EL (cell line): ENCODE results near the gene AKNAD1.
A peak's percentile ranks its signal among the peaks of the same experiment; 100 is the strongest.
"Not testable (repeated sequence)": the region's sequence is repeated elsewhere in the genome, so short reads cannot be mapped to it uniquely, and the experiment has no call there.

ENCODE experiments used
- DNase-seq: peaks from one replicate; pipeline ENCODE4 v3.0.0-alpha.2; 2016

The AKNAD1 gene, protein sequence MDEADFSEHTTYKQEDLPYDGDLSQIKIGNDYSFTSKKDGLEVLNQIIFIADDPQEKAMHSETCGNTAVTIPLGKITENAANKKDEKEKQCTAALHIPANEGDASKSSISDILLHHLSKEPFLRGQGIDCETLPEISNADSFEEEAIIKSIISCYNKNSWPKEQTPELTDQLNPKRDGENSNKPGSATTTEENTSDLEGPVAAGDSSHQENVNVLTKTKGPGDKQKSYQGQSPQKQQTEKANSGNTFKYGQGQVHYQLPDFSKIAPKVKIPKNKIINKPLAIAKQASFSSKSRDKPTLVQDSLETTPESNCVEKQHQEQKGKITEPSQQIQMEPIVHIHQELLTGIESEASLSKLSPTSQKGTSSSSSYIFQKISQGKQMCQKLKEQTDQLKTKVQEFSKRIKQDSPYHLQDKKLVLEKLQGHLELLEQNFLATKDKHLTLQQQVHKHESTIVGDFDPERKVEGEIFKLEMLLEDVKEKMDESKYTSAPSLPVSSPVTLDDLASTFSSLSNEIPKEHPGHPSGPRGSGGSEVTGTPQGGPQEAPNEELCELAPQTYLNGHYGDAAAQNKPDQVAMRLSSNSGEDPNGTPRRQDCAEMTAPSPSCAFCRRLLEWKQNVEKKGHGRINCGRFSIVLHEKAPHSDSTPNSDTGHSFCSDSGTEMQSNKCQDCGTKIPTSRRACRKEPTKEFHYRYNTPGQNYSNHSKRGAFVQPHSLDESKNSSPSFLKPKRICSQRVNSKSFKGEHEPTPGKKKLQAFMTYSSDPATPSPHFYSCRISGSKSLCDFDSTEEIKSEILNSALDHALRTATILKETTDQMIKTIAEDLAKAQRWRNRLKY

GRCh38 chr1:108856994-108857393 lies at the start of gene AKNAD1:
AKNAD1 (minus strand) TSS chr1:108857094; CDS start chr1:108852664, 4,430 bp downstream.
- no peak for DNase-seq

DNA sequence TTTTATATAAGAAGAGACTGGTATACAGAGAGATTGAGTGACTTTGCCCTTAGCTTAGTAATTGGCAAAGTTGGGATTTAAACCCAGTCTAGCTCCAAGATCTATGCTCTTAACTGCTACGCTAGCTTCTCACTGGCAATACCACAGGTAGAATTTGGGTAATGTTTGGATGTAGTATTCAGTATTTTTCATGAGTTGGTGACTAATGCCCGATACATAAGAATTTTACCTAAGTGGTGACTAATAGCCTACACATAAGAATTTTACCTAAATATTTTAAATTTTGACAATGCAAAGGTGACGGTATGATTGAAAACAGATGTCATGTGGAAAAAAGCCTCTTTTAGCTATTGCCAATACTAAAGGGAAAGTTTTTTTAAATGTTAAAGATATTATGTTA lies 44.2 kb upstream of the AKNAD1 start:
- DNase-seq, result no peak

DNA sequence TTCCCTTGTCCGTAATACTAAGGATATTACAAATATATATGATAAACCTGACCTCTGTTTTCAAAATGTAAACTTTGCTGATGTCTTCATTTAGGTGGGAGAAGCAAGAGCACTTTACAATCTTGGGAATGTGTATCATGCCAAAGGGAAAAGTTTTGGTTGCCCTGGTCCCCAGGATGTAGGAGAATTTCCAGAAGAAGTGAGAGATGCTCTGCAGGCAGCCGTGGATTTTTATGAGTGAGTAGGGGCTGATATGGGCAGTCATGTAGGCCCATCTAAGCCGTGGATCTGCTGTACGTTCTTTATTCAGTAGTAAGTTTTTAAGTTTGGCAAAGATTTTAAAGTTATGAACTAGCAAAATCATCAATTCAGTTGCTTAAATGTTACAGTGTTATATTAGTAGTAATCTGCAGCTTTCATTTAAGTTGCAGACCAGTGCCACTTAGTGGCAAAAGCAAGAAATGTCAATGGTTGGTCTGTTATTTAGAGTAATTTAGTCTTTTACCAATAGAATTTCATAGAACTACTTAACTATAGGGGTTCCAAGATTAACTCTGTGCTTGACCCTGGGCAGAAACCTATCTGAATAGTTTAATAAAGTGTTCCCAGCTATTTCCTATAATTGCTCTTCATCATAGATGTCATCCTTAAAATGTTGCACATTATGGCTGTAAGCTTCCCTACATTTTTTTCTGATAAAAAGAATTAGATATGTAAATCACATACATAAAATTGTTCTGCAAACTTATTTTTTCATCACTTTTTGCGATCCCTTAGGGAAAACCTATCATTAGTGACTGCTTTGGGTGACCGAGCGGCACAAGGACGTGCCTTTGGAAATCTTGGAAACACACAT lies 41.2 kb upstream of the AKNAD1 start:
- peak; percentile 62 for DNase-seq

DNA sequence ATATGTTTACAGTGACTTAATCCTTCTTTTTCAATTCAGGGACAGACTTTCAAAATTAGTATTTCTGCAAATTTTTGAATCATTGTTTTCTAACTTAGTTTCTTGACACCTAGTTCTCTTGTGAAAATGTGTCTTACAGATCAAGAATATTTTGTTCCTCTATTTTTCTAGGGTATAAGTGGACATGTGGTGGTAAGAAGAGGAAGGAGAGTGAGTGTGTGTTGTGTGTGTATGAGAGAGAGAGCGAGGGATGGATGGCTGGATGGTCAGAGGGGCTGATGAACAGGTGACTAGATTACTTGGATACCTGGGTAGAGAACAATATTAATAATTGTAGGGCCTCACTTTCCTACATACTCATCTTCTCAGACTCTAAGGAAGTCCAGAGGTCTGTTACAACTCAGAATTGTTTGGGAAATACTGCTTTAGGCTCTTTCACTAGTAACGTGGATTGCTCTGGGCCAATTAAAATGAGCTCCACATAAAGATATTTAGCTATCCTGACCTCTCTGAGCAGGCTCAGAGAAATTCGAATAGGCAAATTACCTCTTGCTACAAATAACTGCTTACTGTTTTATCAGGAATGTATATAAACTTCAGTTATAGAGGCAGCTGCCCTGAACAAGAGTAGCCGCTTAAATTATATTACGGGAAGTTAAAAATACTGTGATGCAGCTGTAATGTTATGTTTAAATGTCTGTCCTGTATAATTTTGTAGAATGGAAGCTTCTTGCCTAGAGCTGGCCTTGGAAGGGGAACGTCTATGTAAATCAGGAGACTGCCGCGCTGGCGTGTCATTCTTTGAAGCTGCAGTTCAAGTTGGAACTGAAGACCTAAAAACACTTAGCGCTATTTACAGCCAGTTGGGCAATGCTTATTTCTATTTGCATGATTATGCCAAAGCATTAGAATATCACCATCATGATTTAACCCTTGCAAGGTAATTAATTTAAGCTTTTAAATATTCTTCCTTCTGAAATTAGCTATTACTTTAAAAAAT lies 39.6 kb upstream of the AKNAD1 start:
- DNase-seq, result peak; percentile 41

GRCh38 chr1:108893141-108893530 lies 36.2 kb upstream of the AKNAD1 start:
- DNase-seq, result peak; percentile 46

DNA sequence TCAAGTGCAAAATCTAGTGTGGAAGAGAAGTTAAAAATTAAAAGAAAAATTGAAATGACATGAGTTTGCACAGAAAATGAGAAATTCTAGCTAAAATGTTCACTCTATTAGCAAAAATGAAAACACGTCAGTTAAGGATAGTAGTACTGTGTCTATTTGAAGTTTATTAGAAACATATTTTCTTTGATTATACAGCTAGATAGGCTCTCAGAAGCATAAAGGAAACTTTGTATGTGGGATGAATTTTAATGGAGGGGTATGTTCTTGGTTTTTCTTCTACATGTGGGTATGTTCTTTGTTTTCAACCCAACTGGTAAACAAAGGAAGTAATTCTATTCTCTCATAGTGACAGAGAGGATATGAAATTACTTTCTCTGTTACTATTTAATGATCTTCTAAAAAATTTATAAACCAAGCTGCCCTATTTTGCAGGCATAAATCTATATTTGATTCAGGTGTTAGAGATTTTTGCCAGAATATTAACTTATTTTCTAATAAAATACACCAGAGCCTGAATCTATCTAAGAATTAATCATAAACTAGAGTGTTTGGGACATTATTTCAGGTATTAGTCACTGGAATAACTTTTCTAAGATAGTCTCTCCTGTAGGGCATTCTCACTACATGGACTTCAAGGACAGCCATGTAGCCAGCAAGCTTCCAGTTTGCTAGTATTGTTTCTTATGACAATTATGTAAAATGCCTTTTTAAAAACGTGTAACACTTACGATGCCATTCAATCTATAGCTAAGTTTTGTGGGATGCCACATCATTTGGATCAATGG lies 35.7 kb upstream of the AKNAD1 start:
- DNase-seq, result peak; percentile 43

DNA sequence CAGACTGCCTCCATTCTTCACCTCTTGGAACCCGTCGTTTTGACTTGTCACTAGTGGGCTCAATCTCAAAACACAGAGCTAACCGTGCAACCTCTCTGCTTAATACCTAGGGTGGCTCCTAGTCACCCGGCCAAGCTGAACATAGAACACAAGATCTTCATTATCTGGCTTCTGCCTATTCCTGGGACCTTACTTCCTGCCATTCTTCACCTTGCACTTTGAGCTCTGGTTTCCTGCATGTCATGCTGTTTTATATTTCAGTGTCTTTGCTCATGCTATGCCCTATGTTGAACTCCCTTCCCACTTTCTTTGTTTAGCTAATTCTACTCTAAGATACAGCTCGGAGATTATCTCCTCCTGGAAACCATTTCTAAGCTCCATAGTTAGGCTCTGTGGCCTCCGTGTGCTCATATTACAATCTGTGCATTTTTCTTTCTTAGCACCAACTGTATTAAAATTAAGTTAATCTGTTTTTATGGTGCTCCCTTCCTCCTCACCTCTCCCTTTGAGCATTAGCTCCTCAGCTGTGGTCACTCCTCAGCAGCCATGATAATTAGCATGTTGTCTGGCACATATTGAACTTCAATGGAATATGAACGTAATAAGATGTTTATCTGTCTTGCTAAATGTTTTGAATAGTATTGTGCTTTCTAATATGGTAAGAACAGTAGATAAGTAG lies 33.0 kb upstream of the AKNAD1 start:
- DNase-seq, result no peak

GRCh38 chr1:108889006-108889645 lies 32.2 kb upstream of the AKNAD1 start:
- DNase-seq, result not testable (repeated sequence)

- no peak for DNase-seq
Observed at GRCh38 chr1:108886292-108886691, 29.4 kb upstream of the AKNAD1 start.

DNA sequence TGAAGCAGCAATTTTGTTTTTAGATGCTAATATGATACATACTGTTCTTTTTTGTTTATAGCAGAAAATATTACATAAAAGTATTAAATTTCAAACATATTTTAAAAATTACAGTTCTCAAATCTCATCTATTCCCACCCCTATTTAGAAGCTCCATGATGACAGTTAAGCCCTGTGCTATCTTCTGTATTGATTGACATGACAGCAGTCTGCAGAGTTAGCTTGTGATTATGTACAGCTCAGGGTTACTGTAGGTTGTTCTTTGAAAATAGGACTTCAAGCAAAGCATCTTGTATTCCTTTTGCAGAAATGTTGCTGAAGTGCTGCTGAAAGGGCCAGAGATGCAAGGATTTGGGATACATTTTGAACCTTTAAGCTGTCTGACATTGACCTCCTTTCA lies 28.1 kb upstream of the AKNAD1 start:
- DNase-seq, result no peak

GRCh38 chr1:108882837-108883236 lies 25.9 kb upstream of the AKNAD1 start:
- DNase-seq, result no peak

DNA sequence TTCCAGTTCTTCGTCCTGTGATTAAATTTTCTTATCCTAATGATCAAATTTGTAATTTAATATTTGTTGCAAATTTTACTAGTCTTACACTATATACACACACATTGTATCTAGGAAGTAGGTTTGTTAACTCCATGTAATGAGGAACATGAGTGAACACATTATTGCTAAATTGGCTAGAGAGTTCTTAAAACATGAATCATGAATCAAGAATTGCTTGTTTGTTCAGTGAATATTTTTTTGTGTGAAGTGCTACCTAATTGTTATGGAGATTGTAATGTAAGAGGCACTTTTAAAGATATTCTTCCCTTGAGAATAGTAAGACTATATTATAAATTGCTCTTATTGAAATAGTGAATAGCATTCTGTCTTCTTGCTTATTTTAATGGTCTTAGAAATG lies 24.5 kb upstream of the AKNAD1 start:
- DNase-seq, result peak; percentile 48

DNA sequence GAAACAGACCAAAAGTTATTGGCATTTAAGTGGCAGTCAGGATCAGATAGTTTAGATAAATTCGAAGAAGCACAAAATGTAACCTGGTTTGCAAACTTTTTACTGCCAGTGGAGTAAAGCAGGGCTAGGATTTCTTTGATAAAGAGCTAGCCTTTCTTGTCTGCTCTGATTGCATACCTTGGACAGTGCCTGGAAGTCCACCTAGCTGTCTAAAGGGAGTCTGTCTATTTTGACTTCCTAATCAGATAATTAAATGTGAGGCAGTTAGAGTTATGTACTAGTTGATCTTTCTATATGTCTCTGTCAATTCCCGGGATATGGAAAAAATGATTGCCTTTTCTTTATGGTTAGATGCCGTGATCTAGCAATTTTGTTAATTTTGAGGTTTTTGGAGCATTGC lies 24.0 kb upstream of the AKNAD1 start:
- DNase-seq, result no peak

GRCh38 chr1:108878678-108879077 lies 21.8 kb upstream of the AKNAD1 start:
- DNase-seq, result no peak

GRCh38 chr1:108878160-108878469 lies 21.2 kb upstream of the AKNAD1 start:
- DNase-seq, result no peak

GRCh38 chr1:108877348-108878159 lies 20.7 kb upstream of the AKNAD1 start:
- DNase-seq, result peak; percentile 41

DNA sequence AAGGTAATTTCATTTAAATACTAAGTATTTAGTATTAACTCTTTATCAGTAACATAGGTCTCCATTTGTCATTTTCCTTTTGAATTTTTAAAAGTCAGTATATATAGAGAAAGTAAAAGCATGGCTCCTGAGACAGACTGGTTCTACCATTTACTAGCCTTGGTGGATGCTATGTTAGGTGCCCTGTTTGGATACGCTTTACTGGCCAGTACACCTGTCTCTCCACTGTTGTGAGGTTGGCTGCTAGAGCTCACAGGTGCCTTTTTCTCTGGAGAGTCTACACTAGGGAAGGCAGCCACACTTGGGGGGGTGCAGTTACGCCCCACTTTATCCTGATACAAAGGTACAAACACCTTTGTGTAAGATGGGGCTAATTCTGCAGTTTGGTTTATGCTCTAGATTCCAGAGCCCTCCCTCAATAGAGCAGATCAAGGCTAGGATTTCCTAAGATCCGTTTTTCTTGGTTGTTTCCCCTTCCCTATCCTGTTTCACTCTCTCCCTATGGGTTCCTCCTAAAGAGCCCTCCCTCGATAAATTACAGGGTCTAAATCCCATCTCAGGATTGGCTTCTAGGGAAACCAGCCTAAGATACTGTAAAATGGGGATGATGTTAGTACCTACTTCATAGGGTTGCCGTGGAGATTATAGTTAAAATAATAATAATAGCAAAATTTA lies 14.3 kb upstream of the AKNAD1 start:
- no peak for DNase-seq

- DNase-seq, result no peak
Observed at GRCh38 chr1:108865316-108865910, 8.5 kb upstream of the AKNAD1 start.
